ENCODE data around the gene BBS5.

BBS5 gene

GRCh38 chr2:169478339-169478738, 955 bp upstream of the BBS5 start:
- H3K4me3 ChIP-seq (ENCODE audit: low read depth, low read length), result no peak overlapping the region
- H3K27ac ChIP-seq, result peak overlapping the region; percentile 63
- peaks cover 18% of the 10 kb centered on the region for H3K36me3 ChIP-seq
- no peak for DNase-seq
- H3K27me3 ChIP-seq (ENCODE audit: insufficient read depth, low read depth, severe bottlenecking), result no peaks in the 10 kb centered on the region
- TF ChIP-seq, protein P1, sequence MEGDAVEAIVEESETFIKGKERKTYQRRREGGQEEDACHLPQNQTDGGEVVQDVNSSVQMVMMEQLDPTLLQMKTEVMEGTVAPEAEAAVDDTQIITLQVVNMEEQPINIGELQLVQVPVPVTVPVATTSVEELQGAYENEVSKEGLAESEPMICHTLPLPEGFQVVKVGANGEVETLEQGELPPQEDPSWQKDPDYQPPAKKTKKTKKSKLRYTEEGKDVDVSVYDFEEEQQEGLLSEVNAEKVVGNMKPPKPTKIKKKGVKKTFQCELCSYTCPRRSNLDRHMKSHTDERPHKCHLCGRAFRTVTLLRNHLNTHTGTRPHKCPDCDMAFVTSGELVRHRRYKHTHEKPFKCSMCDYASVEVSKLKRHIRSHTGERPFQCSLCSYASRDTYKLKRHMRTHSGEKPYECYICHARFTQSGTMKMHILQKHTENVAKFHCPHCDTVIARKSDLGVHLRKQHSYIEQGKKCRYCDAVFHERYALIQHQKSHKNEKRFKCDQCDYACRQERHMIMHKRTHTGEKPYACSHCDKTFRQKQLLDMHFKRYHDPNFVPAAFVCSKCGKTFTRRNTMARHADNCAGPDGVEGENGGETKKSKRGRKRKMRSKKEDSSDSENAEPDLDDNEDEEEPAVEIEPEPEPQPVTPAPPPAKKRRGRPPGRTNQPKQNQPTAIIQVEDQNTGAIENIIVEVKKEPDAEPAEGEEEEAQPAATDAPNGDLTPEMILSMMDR (IDR thresholded peaks at IDR 0.05; ENCODE audit: low read depth, low read length), result no peak
- H3K9me3 ChIP-seq (ENCODE audit: severe bottlenecking), result no peaks in the 10 kb centered on the region

DNA sequence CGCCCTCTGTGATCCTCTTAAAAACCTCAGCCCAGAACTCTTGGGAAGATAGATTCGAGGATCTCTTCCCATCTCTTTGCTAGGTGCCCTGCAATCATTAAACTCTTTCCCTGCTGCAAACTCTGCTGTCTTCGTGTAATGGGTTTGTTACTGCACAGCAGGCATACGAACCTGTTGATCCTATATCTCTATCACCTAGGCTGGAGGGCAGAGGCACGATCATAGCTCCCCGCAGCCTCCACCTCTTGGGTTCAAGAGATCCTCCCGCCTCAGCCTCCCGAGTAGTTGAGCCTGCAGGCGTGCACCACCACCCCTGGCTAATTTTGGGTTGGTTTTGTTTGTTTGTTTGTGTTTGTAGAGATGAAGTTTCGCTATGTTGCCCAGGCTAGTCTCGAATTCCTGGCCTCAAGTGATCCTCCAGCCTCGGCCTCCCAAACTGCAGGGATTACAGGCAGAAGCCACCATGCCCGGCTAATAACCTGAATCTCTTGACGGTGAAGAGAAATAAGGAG, 493 bp upstream of the BBS5 start:
- DNase-seq, result no peak
- peaks cover 23% of the 10 kb centered on the region for H3K36me3 ChIP-seq
- H3K9me3 ChIP-seq (ENCODE audit: severe bottlenecking), result no peaks in the 10 kb centered on the region
- peak overlapping the region; percentile 87 for H3K4me3 ChIP-seq (ENCODE audit: low read depth, low read length)
- H3K27ac ChIP-seq, result peak overlapping the region; percentile 63
- H3K27me3 ChIP-seq (ENCODE audit: insufficient read depth, low read depth, severe bottlenecking), result no peaks in the 10 kb centered on the region
- TF ChIP-seq, protein P1 (IDR thresholded peaks at IDR 0.05; ENCODE audit: low read depth, low read length), result no peak

DNA sequence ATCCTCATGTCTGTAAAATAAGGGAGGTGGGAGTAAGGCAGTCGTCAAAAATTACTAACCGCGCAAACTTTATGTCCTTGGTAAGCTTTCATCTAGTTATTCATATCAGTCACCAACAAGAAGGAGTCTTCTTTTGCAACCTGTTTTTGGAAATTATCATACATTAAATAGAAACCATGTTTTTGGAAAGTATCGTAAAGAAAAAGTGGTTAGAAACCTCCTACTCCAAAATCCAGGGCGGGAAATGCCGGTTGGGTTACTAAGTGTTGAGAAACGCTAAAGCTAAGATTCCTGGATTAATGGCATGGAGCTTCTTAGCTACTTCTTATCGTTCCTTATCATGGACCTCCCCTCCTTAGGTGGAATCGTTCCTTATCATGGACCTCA, 778 bp downstream of the BBS5 start:
- no peaks in the 10 kb centered on the region for H3K9me3 ChIP-seq (ENCODE audit: severe bottlenecking)
- peaks cover 30% of the 10 kb centered on the region for H3K36me3 ChIP-seq
- peak overlapping the region; percentile 63 for H3K27ac ChIP-seq
- TF ChIP-seq, protein P1 (IDR thresholded peaks at IDR 0.05; ENCODE audit: low read depth, low read length), result no peak
- peak overlapping the region; percentile 87 for H3K4me3 ChIP-seq (ENCODE audit: low read depth, low read length)
- no peaks in the 10 kb centered on the region for H3K27me3 ChIP-seq (ENCODE audit: insufficient read depth, low read depth, severe bottlenecking)
- no peak for DNase-seq

DNA sequence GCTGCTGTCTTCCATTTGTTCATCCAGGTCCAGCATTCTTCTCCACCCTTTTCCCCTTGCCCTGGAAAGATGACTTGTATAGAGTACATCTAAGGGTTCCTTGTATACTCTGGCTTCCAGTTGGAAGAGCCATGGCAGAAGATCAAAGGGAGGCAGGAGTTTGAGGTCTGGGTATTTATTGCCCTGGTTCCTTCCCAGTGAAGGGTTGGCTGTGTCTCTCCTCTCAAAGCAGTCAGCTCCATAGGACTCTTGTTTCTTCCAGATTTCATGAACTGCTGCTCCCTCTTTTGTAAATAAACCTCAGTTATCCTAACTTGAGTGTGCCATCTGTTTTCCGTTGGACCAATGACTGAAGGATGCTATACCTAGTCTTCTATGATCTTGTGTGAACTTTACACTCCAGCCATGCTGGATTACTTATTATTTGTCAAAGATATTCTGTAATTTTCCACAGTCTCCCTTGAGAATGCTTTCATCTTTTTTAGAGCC, 6.4 kb downstream of the BBS5 start:
- Histone ChIP-seq H3K9me3 (ENCODE audit: severe bottlenecking) (no peaks in the 10 kb centered on the region), H3K27ac (no peak overlapping the region), H3K36me3 (peaks cover 51% of the 10 kb centered on the region), H3K27me3 (ENCODE audit: insufficient read depth, low read depth, severe bottlenecking) (no peaks in the 10 kb centered on the region), H3K4me3 (ENCODE audit: low read depth, low read length) (no peak overlapping the region)
- DNase-seq, result no peak
- TF ChIP-seq, protein P1 (IDR thresholded peaks at IDR 0.05; ENCODE audit: low read depth, low read length), result no peak

DNA sequence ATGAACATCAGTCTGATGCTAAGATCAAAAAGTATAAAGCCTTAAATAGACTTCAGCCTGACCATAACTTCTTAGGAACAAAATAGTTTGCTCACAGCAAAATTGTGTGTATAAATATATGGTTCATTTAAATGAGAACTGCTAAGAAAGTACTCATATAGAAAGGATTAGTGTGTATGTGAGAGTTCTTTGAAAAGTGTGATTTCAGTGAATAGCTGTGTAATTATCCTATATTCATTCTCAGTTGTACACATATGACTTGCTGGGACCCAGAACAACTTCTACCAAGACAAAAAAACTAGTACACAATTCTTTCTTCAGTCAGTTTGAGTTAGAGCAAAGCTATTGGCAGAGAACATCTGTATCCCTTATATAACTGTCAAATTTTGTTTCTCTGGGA, 7.2 kb downstream of the BBS5 start:
- no peak for DNase-seq
- Histone ChIP-seq H3K36me3 (peaks cover 51% of the 10 kb centered on the region), H3K4me3 (ENCODE audit: low read depth, low read length) (no peak overlapping the region), H3K9me3 (ENCODE audit: severe bottlenecking) (no peaks in the 10 kb centered on the region), H3K27me3 (ENCODE audit: insufficient read depth, low read depth, severe bottlenecking) (no peaks in the 10 kb centered on the region), H3K27ac (no peak overlapping the region)
- TF ChIP-seq, protein P1 (IDR thresholded peaks at IDR 0.05; ENCODE audit: low read depth, low read length), result no peak

DNA sequence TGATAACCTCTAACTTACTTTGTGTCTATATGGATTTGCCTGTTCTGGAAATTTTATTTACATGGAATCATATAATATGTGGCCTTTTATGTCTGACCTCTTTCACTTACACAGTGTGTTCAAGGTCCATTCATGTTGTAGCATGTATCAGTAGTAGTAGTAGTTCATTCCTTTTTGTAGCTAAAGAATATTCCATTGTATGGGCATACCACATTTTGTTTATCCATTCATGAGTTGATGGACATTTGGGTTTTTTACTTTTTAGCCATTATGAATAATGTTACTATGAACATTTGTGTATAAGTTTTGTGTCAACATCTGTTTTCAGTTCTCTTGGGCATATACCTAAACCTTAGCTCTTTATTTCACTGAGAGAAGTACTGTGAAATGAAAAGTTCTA, 11.5 kb downstream of the BBS5 start:
- Histone ChIP-seq H3K4me3 (ENCODE audit: low read depth, low read length) (no peak overlapping the region), H3K27me3 (ENCODE audit: insufficient read depth, low read depth, severe bottlenecking) (no peaks in the 10 kb centered on the region), H3K27ac (no peak overlapping the region), H3K36me3 (peaks cover 19% of the 10 kb centered on the region), H3K9me3 (ENCODE audit: severe bottlenecking) (no peaks in the 10 kb centered on the region)
- no peak for DNase-seq
- TF ChIP-seq, protein P1 (IDR thresholded peaks at IDR 0.05; ENCODE audit: low read depth, low read length), result no peak
